ENCODE results near the gene TMCC1.
"Not testable (repeated sequence)": the region's sequence is repeated elsewhere in the genome, so short reads cannot be mapped to it uniquely, and the experiment has no call there.

Gene TMCC1

DNA sequence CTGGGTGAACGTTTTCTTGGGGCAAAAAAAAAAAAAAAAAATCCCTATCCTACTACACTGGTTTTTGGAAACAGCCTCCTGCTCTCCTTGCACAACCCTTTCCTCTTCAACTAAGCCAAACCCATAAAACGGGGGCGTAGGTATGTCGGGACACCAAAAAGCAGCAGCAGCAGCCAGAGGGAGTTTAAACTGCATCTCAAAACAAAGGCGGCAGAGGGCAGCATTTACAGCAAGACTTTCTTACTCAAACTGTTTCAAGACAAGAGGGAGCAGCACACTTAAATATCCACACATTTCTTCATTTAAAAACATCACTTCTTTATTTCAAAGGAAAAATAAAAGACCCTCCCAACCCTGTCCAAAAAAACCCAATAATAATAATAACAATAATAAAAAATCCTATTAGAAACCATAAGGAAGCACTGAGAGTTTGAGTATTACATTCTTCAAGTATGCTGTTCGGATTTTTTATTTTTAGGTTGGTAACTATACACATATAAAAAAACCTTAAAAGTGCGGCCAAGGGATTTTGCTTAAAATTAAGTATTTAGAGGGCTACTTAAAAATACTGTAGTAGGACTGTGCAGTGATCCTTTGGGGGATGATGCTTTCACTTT lies 243.1 kb downstream of the TMCC1 start:
- peak; percentile 75 for DNase-seq (ENCODE audit: low read depth)

DNA sequence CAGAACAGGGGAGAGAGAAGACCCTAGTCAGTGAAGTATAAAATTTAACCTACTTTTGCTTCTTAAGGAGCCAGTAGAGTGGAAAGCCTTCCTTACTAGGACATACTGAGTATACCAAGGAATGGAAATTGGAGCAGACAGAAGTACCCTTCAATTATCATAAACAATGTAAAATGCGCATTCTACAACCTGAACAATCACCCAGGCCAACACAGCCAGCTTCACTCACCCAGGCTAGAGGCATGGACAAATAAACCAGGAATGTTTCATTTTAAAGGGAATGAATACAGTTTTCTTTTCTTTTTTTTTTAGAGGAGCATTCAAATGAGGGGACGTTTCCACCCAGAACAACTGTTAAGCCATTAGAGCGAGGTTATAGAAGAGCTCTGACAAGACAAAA lies 245.1 kb downstream of the TMCC1 start:
- DNase-seq (ENCODE audit: low read depth), result no peak

DNA sequence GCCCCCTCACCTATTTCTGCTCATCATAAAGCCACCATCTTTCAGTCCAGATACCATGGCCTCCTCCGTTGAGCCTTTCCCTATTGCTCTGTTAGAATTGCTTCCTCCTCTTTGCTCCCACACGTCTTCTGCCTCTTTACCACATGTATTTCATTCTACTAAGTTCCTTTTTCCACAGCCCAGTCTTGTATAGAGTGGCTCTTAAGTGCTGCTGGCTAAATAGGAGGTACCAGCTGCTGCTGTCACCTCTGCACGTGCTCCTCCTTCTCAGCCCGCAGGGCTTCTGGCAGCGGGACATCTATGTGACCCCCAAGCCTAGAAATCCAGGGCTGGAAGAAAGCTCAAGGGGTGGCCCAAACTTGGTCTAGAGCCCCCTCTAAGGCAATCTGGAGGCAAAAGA lies 248.2 kb downstream of the TMCC1 start:
- no peak for DNase-seq (ENCODE audit: low read depth)

DNA sequence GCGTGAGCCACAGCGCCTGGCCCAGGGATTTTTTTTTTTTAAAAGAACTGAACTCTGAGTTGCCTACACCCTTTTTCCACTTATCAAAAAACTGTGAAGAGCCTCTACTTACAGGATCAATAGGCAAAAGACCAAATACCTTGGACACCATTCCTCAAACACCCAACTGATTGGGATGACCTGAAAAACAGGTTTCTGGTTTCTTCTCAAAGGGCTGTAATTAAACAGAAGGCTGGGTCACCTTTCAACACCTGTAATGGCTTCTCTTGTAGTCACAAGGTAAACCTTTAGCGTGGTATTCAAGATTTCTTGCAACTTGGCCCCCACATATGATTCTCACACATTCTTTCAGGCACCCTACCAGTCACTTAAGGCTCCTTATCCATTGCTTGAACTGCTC lies 248.7 kb downstream of the TMCC1 start:
- DNase-seq (ENCODE audit: low read depth), result no peak

DNA sequence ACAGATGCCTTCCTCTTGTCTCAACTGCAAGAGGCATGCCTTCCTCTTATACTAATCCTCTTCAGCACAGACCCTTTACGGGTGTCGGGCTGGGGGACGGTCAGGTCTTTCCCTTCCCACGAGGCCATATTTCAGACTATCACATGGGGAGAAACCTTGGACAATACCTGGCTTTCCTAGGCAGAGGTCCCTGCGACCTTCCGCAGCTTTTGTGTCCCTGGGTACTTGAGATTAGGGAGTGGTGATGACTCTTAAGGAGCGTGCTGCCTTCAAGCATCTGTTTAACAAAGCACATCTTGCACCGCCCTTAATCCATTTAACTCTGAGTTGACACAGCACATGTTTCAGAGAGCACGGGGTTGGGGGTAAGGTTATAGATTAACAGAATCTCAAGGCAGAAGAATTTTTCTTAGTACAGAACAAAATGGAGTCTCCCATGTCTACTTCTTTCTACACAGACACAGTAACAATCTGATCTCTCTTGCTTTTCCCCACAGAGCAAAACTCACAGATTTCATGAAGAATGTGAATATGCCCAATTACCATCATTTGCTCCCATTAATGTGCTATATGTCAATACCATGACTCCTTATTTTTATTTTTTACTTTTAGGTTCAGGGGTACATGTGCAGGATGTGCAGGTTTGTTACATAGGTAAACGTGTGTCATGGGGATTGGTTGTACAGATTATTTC lies 251.8 kb downstream of the TMCC1 start:
- DNase-seq (ENCODE audit: low read depth), result not testable (repeated sequence)

DNA sequence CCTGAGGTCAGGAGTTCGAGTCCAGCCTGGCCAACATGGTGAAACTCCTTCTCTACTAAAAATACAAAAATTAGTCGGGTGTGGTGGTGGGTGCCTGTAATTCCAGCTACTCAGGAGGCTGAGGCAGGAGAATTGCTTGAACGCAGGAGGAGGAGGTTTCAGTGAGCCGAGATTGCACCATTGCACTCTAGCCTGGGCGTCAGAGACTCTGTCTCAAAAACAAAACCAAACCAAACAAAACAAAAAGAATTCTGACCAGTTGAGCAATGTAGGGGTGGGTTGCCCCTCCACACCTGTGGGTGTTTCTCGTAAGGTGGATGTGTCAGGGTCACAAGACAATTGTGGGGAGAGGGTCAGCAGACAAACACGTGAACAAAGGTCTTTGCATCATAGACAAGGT lies 252.5 kb downstream of the TMCC1 start:
- not testable (repeated sequence) for DNase-seq (ENCODE audit: low read depth)

DNA sequence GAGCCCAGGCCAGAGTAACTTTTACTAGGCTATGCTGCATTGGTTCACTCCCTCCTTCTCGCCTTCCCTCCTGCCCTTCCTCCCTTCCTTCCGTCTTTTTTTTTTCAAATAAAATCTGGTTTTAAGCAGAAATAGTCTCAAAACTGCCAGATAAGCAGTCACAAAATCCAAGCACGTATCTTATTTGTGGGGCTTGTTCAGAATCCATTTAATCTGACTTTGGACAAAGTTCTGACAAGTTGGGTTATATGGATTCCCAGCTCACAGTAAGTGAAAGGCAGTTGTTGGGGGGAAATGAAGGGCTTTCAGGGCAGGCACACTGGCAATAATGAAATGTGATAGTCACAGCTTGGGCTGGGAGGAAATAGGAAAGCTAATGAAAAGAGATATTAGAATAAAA lies 255.0 kb downstream of the TMCC1 start:
- no peak for DNase-seq (ENCODE audit: low read depth)

DNA sequence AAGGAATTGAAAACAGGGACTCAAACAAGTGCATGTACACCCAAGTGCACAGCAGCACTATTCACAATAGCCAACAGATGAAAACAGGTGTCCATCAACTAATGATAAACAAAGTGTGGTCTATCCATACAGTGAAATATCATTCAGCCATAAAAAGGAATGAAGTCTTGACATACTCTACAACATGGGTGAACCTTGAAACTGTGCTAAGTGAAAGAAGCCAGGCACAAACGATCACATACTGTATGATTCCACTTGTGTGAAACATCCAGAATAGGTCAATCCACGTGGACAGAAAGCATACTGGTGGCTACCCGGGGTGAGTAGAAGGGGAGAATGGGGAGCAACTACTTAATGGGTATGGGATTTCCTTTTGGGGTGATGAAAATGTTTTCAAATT lies 257.4 kb downstream of the TMCC1 start:
- DNase-seq (ENCODE audit: low read depth), result no peak

DNA sequence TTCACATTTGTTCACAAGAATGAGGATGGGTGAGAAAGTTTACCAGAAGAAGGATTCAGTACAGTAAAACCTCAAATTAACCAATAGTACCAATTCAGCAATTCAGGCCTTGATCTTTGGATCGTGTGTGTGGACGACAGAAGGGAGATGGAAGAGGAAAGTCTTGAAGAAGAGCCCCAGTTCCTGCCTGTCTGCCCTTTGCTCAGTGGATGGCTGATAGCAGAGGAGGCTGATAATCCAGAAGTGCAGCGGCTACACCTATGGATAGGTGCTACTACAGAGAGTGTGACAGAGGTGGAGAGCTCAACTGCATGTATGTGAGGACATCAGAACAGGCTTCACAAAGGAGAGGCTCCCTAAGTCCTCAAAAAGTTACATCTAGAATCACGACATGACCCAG lies 257.9 kb downstream of the TMCC1 start:
- no peak for DNase-seq (ENCODE audit: low read depth)

DNA sequence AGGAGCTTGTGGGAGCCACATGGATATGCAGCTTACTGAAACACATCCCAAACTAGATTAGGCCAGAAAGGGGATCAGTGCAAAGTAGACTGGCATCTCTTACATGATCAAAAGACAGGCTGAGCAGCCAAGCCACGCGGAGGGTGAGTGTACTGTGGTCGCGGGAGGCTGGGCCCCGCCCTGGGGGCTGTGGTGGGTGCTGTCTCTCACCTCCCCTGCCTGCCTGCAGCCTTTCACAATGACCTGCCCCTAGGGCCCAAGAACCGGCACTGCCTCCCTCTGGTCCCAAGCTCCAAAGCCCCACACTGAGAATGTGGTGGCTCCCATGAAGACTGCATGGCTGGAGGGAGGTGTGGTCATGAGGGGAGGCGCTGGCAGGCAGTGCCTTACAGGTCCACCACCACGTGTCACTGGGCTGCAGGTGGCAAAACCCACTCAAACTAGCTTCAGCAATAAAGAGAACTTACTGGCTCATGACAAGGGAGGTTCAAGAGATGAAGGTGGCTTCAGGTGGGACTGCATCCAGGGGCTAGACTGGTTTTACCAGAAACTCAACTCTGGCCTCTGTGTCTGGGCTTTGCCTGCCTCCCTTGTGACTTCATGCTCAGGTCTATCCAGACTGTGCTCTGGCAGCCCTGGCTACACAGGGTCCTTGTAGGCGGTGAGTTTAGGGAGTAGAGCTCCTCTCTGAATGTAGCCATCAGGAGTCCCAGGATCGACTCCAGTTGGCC lies 259.6 kb downstream of the TMCC1 start:
- DNase-seq (ENCODE audit: low read depth), result no peak

DNA sequence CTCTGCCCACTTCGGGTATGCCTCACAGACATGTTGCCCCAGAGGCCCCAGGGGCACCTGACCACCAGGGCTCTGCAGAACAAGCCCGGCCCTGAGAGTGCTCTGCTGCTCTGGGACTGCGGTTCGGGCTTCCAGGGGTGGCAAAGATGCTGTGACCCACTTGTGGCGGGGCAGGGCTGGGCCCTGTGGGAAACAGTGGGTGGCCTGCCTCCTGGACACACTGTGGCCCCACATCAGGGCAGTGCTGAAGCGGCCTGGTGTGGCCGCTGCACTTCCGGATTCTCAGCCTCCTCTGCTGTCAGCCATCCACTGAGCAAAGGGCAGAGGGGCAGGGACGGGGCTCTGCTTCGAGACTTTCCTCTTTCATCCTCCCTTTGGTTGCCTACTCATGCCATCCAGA lies 260.5 kb downstream of the TMCC1 start:
- no peak for DNase-seq (ENCODE audit: low read depth)

DNA sequence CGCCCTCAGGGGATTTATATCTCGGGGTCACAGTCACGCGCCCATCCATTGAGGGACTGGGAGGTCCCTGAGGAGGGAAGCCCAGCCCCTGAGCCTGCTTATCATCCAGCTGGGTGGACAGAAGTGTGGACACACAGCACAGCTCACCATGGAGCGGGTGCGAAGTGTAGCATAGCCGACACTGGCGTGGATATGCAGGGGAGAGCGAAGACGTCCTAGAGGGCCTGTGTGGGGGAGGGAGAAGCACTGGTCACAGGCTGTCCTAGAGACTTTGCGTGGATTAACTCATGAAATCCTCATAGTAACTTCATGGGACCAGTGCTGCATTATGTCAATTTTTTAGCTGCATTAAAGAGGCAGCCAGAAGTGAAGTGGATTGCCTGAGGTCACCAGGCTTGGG lies 261.0 kb downstream of the TMCC1 start:
- no peak for DNase-seq (ENCODE audit: low read depth)

DNA sequence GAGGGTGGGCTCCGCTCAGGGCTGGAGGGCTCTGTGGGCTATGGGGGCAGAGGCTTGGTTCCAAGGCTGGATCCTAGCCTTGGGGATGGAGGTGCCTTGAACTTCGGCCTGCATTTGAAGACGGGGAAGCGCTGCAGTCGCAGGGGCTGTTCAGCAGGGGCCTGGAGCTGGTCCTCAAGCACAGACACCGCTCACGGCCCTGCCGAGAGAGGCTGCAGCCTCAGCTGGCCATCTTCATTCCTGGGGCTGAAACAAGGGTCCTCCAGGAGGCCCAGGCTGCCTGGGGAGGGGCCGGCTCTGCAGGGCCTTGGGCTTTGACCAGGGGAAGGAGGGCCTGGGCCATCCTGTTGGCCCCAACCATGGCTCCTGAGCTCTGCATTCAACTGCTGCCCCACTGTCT lies 261.5 kb downstream of the TMCC1 start:
- DNase-seq (ENCODE audit: low read depth), result no peak

DNA sequence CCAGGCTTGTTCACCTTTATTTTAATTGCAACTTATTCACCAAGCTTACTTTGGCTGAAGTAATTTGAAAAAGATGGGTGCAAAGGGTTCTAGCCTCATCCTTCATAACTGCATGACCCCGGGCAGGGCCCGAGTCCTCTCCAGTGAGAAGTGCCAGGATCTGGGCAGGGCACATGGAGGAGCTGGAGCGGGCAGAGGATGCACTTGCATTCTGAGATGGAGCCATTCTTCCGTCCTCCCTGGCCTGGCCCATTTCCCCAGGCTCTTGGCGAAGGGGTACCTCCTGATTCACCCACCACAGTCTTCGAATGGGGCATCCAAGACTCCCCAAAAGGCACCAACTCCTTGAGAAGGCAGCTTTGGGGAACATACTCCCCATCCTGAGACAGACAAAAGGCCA lies 264.5 kb downstream of the TMCC1 start:
- no peak for DNase-seq (ENCODE audit: low read depth)

DNA sequence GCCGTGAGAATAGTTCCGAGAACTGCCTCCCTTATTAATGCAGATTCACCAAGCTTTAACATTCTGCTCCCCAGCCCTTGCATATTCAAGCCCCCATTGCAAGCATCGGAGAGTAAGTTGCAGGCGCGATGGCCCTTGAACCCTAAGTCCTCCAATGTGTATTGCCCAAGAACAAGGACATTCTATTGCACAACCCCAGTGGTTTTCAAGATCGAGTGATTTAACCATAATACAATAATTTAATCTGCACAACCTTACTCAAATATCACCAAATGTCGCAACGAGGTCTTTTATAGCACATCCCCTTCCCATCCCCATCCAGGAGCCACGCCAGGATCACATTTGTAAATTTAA lies 265.4 kb downstream of the TMCC1 start:
- no peak for DNase-seq (ENCODE audit: low read depth)

DNA sequence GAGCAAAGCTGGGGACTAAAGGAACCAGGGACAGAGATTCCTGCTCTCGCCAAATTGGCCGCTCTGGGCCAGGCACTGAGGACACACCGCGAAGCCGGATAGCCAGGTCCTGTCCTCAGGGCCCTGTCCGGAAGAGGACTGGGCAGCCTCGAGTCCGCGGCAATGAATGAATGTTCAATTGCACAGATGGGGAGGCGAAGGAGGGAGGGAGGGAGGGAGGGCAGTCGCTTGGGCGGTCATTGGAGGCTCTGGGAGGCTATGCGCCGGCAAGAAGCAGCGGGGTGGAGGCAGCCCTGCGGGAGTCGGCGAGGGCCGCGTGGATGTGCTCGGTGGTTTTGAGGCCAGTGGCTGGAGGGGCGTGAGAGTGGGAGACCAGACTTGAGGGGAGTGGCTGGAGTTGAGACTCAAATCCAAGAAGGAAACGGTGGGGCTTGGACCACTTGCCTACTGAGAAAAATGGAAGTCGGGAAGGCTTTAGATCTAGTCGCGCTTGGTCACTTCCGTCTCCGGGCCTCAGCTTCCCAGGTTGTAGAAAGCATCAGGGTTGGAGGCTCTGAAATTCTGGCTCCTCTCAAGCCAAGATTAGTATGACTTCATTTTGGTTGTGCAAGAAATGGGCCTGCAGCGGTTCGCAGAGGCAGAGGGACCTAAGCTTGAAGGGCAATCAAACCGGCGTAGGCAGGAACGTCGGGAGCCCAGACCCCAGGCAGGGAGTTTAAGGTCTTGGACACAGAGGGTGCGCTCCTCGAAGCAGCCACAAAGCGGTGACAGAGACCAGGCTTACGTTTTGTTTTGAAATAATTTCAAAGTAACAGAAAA lies 266.0 kb downstream of the TMCC1 start:
- peak; percentile 85 for DNase-seq (ENCODE audit: low read depth)

DNA sequence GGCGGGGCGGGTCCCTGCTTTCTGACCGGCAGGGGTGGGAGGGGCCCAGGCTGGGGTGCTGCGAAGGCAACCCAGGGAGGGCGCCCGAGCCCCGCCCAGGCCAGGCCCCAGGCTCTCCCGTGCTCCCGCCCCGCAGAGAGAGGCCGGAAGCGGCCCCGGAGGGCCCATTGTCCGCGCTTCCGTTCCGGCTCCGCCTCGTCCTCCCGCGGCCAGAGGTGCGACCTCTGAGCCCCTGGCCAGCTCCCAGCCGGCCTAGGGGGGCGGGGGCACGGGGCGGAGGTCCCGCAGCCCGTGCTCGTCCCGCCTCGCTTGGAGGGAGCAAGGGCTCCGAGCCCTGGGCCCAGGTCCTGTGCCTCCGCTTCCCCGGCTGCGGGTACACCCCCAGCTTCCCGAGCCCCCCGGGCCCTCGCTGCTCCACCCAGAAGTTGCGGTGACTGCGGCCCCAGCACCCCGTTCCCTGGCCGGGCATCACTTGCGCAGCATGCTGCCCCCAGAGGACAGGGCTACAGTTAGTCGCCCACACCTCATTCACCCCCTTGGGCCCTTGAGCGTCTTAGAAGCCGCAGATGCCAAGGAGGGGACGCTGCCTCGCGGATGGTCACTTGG lies 266.7 kb downstream of the TMCC1 start:
- DNase-seq (ENCODE audit: low read depth), result peak; percentile 93

DNA sequence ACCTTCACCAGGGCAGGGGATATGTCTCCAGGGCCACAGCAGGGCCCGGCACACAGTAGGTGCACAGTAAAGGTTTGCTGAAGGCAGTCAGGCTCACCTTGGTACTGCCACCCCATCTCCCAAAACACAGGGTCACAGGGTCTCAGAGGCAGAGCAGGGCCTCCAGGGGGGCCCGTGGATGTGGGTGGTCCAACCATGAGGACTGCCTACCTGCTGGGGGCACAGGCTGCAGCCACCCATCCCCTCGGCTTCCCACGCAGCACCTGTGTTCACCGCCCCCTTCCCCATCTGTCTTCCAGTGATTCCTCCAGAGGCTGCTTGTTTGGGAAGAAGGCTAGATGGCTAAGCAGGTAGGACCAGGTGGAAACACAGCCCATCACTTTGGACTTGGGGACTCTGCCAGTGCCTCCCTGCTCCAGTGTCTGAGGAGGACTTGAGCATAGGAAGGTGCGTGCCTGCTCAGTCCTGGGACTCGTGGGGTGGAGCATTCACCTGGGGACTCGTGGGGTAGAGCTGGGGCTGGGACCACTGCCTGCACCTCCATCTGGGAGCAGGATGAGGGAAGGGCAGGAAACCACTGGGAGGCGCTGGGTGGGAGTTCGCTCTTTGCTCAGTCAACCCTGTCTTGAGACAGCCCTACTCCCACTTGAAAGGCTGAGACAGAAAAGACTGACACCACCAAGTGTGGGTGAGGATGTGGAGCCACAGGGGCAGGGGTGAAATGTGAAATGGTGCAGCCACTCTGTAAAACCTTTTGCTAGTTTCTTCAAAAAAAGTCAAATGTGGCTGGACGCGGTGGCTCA lies 268.2 kb downstream of the TMCC1 start:
- peak; percentile 48 for DNase-seq (ENCODE audit: low read depth)

DNA sequence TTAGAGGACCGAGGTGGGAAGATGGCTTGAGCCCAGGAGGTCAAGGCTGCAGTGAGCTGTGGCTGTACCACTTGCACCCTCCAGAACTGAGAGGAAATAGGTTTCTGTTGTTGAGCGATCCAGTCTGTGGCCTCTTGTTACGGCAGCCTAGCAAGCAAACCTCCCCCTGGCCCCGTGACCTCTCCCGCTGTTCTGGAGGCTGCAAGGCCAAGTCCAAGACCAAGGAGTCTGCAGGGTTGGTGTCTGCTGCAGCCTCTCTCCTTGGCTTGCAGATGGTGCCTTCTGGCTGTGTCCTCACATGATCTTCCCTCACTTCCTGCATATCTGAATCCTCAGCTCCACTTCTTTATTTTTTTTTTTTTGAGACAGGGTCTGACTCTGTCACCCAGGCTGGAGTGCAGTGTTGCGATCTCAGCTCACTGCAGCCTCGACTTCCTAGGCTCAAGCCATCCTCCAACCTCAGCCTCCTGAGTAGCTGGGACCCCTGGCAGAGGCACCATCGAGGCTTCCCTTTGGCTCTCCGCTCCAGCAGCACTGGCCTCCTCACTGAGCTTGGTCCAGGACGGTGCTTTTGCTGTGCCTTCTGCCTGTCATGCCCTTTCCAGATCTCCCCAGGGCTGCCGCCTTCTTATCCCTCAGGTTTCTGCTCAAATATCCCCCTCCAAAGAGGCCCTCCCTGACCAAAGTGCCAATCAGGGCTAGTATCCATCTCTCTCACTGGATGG lies 269.0 kb downstream of the TMCC1 start:
- DNase-seq (ENCODE audit: low read depth), result no peak

DNA sequence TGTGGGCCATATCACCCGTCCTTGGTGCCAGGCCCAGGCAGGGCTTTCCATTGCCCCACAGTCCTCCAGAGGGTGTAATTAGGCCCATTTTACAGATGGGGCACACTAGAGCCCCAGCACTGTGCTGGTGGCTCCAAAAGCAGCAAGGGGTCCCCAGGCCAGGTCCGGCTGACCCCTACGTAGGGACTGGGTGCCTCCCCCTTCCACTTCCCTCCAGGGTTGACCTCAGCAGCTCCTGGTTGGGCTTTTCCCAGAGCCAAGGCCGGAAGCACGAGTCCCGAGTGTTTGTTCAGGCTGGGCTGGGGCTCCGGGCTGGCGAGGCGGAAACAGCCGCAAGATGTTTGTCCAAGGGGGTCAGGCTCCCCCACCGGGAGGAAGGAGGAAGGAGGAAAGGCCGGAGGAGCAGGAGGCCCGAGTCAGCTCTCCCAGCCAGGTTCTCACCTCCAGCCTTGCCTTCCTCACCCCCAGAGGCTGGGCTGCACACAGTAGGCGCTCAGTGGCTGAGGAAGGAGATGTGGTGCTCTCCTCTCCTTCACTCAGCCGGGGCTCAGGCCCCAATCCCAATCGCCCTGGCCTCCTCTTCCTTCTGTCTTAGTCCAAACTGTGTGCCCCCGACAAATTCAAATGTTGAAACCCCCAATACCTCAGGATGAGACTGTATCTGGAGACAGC lies 269.9 kb downstream of the TMCC1 start:
- DNase-seq (ENCODE audit: low read depth), result no peak

All from ELR (cell line).